ENCODE results near the gene CETN1.

The CETN1 gene

GRCh38 chr18:627231-627630, 47.1 kb downstream of the CETN1 start:
- DNase-seq = no peak

GRCh38 chr18:629269-630150, 49.3 kb downstream of the CETN1 start:
- no peak for DNase-seq

- no peak for DNase-seq
These were observed 51.4 kb downstream of the CETN1 start for GRCh38 chr18:631560-631959.
